Measurements from ENCODE around the gene S100P.

Gene S100P

DNA sequence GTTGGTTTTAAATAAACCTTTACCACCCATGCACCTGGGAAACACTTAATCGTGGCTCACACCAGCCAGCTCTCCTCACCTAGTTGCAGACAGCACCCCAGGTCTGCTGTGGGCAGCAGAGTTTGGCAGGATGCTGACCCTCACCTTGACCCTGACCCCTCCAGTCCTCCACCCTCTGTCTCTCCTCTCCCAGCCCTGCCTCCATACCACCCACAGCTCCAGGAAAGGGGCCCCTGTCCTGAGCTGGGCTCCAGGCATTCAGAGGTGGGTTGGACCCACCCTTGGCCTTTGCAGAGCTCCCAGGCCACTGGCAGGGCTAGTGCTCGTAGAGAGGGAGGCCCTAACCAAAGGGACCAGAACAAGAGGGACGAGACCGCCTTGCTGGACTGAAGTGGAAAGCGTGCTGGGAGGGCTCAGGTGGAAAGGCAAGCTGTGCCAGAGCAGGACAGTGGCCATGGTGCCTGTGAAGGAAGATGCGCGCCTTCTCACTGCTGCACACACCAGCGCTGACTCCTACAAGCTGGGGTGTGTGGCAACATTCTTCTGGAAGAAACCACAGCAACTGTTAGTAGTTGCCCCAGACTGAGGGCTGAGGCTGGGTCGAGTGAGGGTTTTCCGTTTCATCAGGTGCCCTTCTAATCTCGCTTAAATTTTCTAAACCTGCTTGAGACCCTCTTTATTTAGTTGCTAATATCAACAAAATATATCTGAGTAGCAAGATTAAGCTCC is 10.7 kb upstream of the S100P start:
- Histone ChIP-seq H3K4me3 (IDR thresholded peaks at IDR 0.05; ENCODE audit: insufficient read depth, low read depth, low read length) (no peak overlapping the region), H3K79me2 (ENCODE audit: insufficient read depth, low read depth) (no peaks in the 10 kb centered on the region), H3K4me2 (no peak overlapping the region), H3K4me1 (ENCODE audit: low read depth, poor library complexity, severe bottlenecking) (no peaks in the 10 kb centered on the region), H2AFZ (ENCODE audit: low read depth) (no peak overlapping the region), H3K9ac (no peak overlapping the region), H3K27me3 (ENCODE audit: insufficient read depth, low read depth) (no peaks in the 10 kb centered on the region), H3K27ac (no peak overlapping the region), H4K20me1 (ENCODE audit: insufficient read depth) (no peaks in the 10 kb centered on the region), H3K36me3 (ENCODE audit: insufficient read depth) (no peaks in the 10 kb centered on the region)
- TF ChIP-seq, protein P1, sequence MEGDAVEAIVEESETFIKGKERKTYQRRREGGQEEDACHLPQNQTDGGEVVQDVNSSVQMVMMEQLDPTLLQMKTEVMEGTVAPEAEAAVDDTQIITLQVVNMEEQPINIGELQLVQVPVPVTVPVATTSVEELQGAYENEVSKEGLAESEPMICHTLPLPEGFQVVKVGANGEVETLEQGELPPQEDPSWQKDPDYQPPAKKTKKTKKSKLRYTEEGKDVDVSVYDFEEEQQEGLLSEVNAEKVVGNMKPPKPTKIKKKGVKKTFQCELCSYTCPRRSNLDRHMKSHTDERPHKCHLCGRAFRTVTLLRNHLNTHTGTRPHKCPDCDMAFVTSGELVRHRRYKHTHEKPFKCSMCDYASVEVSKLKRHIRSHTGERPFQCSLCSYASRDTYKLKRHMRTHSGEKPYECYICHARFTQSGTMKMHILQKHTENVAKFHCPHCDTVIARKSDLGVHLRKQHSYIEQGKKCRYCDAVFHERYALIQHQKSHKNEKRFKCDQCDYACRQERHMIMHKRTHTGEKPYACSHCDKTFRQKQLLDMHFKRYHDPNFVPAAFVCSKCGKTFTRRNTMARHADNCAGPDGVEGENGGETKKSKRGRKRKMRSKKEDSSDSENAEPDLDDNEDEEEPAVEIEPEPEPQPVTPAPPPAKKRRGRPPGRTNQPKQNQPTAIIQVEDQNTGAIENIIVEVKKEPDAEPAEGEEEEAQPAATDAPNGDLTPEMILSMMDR (conservative IDR thresholded peaks at IDR 0.05; ENCODE audit: low read depth, low read length), result no peak

DNA sequence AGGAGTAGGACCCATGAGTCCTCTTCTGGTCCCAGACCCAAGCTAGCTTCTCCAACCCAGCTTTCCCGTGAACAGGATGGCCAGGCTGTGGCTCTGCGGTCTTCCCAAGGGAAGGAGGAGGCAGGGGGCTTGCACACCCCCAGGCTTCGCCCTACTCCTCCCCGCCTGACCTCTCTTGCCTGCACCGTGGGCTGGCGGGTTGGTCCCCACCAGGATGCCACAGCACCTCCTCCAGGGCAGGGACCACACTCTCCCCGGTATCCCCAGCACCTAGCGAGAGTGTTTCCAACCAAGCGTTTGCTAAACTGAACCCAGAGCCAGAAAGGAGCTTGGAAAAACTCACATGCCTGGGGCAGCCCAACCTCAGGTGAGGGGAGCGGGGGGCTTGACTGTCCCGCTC is 9.0 kb upstream of the S100P start:
- H3K27ac ChIP-seq, result no peak overlapping the region
- TF ChIP-seq, protein P1 (conservative IDR thresholded peaks at IDR 0.05; ENCODE audit: low read depth, low read length), result no peak
- H3K9ac ChIP-seq, result no peak overlapping the region
- no peak overlapping the region for H3K4me3 ChIP-seq (IDR thresholded peaks at IDR 0.05; ENCODE audit: insufficient read depth, low read depth, low read length)
- no peaks in the 10 kb centered on the region for H3K36me3 ChIP-seq (ENCODE audit: insufficient read depth)
- no peaks in the 10 kb centered on the region for H4K20me1 ChIP-seq (ENCODE audit: insufficient read depth)
- H2AFZ ChIP-seq (ENCODE audit: low read depth), result no peak overlapping the region
- no peaks in the 10 kb centered on the region for H3K79me2 ChIP-seq (ENCODE audit: insufficient read depth, low read depth)
- H3K4me2 ChIP-seq, result no peak overlapping the region
- no peaks in the 10 kb centered on the region for H3K27me3 ChIP-seq (ENCODE audit: insufficient read depth, low read depth)
- H3K4me1 ChIP-seq (ENCODE audit: low read depth, poor library complexity, severe bottlenecking), result peaks cover 5% of the 10 kb centered on the region

DNA sequence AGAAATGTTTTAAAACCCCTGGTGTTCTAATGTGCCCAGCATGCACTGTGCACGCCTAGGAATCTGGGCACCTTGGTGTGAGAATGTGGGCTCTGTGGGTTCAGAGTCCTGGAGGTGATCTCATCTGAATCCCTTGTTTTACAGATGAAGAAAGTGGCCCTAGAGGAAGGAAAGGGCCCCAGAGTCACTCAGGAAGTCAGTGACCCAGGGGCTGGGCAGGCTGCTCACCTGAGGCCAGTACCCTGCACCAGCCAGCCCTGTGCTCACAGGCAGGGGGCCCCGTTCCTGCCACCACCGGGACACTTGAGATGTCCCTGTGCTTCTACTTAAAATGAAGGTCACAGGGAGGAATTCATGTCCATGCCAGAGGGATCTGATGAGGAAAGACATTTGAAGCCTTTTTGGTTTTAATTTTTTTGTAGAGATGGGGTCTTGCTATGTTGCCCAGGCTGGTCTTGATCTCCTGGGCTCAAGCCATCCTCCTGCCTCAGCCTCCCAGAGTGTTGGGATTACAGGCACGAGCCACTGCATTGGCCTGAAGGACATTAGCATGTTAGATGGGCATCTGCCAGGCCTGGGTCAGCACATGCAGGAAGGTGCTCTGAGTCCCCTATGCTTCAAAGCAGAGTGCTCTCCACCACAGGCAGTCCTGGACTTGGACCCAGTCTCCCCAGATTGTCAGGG is 7.4 kb upstream of the S100P start:
- H3K27ac ChIP-seq, result no peak overlapping the region
- H3K4me1 ChIP-seq (ENCODE audit: low read depth, poor library complexity, severe bottlenecking), result peaks cover 5% of the 10 kb centered on the region
- H3K79me2 ChIP-seq (ENCODE audit: insufficient read depth, low read depth), result no peaks in the 10 kb centered on the region
- TF ChIP-seq, protein P1 (conservative IDR thresholded peaks at IDR 0.05; ENCODE audit: low read depth, low read length), result no peak
- H2AFZ ChIP-seq (ENCODE audit: low read depth), result no peak overlapping the region
- H4K20me1 ChIP-seq (ENCODE audit: insufficient read depth), result no peaks in the 10 kb centered on the region
- no peaks in the 10 kb centered on the region for H3K27me3 ChIP-seq (ENCODE audit: insufficient read depth, low read depth)
- H3K4me3 ChIP-seq (IDR thresholded peaks at IDR 0.05; ENCODE audit: insufficient read depth, low read depth, low read length), result no peak overlapping the region
- H3K9ac ChIP-seq, result no peak overlapping the region
- no peaks in the 10 kb centered on the region for H3K36me3 ChIP-seq (ENCODE audit: insufficient read depth)
- H3K4me2 ChIP-seq, result no peak overlapping the region

DNA sequence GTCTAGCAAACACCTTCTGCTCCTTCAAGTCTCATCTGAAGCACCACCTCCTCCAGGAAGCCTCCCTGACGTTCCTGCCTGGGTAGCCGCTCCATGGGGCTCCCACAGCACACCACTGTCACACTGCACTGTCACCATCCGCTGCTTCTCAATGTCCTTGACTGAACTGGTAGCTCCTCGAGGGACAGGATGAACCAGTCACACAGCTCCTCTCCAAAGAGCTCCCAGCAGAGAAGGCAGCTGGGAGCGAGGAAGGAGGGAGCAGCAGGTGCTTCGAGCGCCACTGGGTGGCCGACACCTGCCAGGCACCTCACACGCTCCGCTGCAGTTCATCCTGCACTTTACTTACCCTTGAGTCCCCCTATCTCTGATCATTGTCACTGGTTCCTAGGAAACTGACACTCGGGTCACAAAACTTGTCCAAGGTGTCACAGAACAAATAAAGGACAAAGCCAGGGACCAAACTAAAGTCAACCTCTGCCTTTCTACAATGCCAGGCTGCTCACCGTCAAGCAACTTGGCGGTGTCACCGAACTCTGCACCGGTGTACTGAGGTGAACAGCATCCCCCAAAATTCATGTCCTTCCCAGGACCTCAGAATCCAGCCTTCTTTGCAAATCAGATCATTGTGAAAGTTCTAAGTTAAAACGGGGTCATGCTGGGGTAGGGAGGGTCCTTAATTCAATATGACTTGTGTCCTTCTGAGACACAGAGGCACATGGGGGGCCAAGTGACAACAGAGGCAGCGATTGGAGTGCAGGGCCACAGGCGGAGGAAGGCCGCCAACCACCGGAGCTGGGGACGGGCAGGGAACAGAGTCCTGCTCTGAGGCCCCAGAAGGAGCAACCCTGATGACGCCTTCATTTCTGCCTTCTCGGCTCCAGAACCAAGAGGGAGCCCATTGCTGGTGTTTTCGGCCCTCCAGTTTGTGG is 5.5 kb upstream of the S100P start:
- H3K4me3 ChIP-seq (IDR thresholded peaks at IDR 0.05; ENCODE audit: insufficient read depth, low read depth, low read length), result no peak overlapping the region
- H3K9ac ChIP-seq, result no peak overlapping the region
- H2AFZ ChIP-seq (ENCODE audit: low read depth), result no peak overlapping the region
- no peaks in the 10 kb centered on the region for H3K79me2 ChIP-seq (ENCODE audit: insufficient read depth, low read depth)
- TF ChIP-seq, protein P1 (conservative IDR thresholded peaks at IDR 0.05; ENCODE audit: low read depth, low read length), result no peak
- H3K27ac ChIP-seq, result no peak overlapping the region
- no peaks in the 10 kb centered on the region for H3K27me3 ChIP-seq (ENCODE audit: insufficient read depth, low read depth)
- no peak overlapping the region for H3K4me2 ChIP-seq
- no peaks in the 10 kb centered on the region for H3K36me3 ChIP-seq (ENCODE audit: insufficient read depth)
- H4K20me1 ChIP-seq (ENCODE audit: insufficient read depth), result no peaks in the 10 kb centered on the region
- H3K4me1 ChIP-seq (ENCODE audit: low read depth, poor library complexity, severe bottlenecking), result peaks cover 5% of the 10 kb centered on the region
